ENCODE data around the gene ADAM23. TPM values are rescaled to one million over a fixed set of nuclear protein-coding genes. Genes with fewer than 3 reads are reported as not detected.

The ADAM23 gene
- total RNA-seq, 2 donors from 2014 or later: under 0.01 to 0.26 TPM

DNA sequence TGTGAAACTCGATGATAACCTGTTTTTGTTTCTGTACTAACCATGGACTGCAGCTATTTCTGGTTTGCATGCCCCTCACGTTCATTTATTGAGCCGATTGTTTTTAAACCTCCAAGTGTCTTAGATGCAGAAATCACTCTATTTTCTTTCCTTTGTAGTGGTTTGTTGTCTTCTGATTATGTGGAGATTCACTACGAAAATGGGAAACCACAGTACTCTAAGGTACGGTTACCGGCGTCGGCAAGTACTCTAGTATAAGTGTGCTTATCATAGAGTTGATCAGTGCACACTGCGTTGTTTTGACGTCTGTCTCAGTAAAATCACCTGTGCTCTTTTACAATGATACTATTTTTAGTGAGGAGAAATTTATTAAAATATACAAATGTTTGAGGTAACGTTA, 87.4 kb downstream of the ADAM23 start:
- no peaks in the 10 kb centered on the region for H3K36me3 ChIP-seq (replicated peaks in 1 of 2; ENCODE audit: insufficient read depth in 1 of 2, low read depth in 2 of 2)
- H3K27me3 ChIP-seq: no peaks in the 10 kb centered on the region
- intact Hi-C loops (cut with DNase I): no loop called here
- WGBS, 2 donors: 68 to 76% methylated on average over 11 of the region's 11 CpGs
- no peaks in the 10 kb centered on the region for H3K9me3 ChIP-seq
- TF ChIP-seq, protein P1, sequence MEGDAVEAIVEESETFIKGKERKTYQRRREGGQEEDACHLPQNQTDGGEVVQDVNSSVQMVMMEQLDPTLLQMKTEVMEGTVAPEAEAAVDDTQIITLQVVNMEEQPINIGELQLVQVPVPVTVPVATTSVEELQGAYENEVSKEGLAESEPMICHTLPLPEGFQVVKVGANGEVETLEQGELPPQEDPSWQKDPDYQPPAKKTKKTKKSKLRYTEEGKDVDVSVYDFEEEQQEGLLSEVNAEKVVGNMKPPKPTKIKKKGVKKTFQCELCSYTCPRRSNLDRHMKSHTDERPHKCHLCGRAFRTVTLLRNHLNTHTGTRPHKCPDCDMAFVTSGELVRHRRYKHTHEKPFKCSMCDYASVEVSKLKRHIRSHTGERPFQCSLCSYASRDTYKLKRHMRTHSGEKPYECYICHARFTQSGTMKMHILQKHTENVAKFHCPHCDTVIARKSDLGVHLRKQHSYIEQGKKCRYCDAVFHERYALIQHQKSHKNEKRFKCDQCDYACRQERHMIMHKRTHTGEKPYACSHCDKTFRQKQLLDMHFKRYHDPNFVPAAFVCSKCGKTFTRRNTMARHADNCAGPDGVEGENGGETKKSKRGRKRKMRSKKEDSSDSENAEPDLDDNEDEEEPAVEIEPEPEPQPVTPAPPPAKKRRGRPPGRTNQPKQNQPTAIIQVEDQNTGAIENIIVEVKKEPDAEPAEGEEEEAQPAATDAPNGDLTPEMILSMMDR (IDR thresholded peaks at IDR 0.05): no peak
- no peak for TF ChIP-seq POLR2A (IDR thresholded peaks at IDR 0.05)
- no peaks in the 10 kb centered on the region for H3K4me1 ChIP-seq
- DNase-seq (no peak), ATAC-seq (no peak)
- no peak overlapping the region for H3K4me3 ChIP-seq
- H3K27ac ChIP-seq: no peak overlapping the region

DNA sequence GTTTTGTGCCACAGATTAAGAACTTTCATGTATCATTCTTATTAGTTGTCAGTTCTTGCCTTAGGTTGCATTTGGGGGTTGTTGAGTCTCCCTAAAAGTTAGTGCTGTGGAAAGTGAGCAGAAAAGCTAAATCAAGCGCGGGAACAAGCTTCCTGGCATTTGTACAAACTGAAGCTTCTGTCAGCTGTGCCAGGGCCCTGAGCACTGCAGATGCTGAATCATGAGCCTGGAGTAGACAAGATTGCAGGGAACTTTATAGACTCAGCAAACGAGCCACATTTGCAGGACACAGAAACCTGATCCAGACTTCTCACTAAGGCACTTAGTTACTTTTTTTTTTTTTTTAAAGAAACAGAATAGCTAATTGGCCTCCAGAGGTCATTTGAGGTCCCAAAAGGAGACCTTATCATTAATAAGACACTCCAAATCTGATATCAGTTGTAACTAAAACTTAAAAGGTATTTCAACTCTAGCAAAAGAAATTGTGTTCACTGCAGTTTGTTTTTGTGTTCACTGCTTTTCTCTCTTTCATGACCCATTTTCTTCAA, 88.7 kb downstream of the ADAM23 start:
- Histone ChIP-seq H3K27me3 (no peaks in the 10 kb centered on the region), H3K4me3 (no peak overlapping the region), H3K4me1 (no peaks in the 10 kb centered on the region), H3K27ac (no peak overlapping the region), H3K36me3 (replicated peaks in 1 of 2; ENCODE audit: insufficient read depth in 1 of 2, low read depth in 2 of 2) (no peaks in the 10 kb centered on the region), H3K9me3 (no peaks in the 10 kb centered on the region)
- intact Hi-C loops (cut with DNase I): no loop called here
- ATAC-seq: no peak
- TF ChIP-seq, protein P1 (IDR thresholded peaks at IDR 0.05): no peak
- TF ChIP-seq POLR2A (IDR thresholded peaks at IDR 0.05): no peak
- WGBS, 2 donors: 25 to 46% methylated on average over 3 of the region's 3 CpGs
- no peak for DNase-seq

DNA sequence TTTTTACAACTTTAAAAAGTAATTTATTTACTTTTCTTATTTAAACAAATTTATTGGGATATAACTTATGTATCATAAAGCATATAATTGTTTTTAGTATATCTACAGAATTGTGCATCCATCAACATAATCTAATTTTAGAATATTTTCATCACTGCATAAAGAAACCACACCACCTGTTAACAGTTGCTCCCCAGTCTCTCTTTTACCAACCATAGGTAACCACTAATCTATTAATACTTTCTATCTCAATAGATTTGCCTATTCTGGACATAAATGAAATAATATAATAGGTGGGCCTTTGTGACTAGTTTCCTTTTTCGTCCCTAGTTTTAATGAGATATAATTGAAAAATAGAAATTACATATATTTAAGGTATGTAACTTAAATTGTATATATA, 90.6 kb downstream of the ADAM23 start:
- DNase-seq: no peak
- no peaks in the 10 kb centered on the region for H3K9me3 ChIP-seq
- ATAC-seq: no peak
- intact Hi-C loops (cut with DNase I): no loop called here
- TF ChIP-seq, protein P1 (IDR thresholded peaks at IDR 0.05): no peak
- TF ChIP-seq POLR2A (IDR thresholded peaks at IDR 0.05): no peak
- H3K36me3 ChIP-seq (replicated peaks in 1 of 2; ENCODE audit: insufficient read depth in 1 of 2, low read depth in 2 of 2): no peaks in the 10 kb centered on the region
- no peak overlapping the region for H3K4me3 ChIP-seq
- H3K4me1 ChIP-seq: no peaks in the 10 kb centered on the region
- 44 to 55% methylated on average over 1 of the region's 1 CpG for WGBS, 2 donors
- H3K27me3 ChIP-seq: no peaks in the 10 kb centered on the region
- no peak overlapping the region for H3K27ac ChIP-seq

- TF ChIP-seq, protein P1 (IDR thresholded peaks at IDR 0.05): no peak
- no peak for TF ChIP-seq POLR2A (IDR thresholded peaks at IDR 0.05)
- intact Hi-C loops (cut with DNase I): no loop called here
- Histone ChIP-seq H3K9me3 (no peaks in the 10 kb centered on the region), H3K4me3 (no peak overlapping the region), H3K27me3 (no peaks in the 10 kb centered on the region), H3K4me1 (no peaks in the 10 kb centered on the region), H3K36me3 (replicated peaks in 1 of 2; ENCODE audit: insufficient read depth in 1 of 2, low read depth in 2 of 2) (no peaks in the 10 kb centered on the region), H3K27ac (no peak overlapping the region)
- ATAC-seq: no peak
- DNase-seq: no peak
- 61 to 70% methylated on average over 4 of the region's 4 CpGs for WGBS, 2 donors
Observed at GRCh38 chr2:206535260-206535986, 92.1 kb downstream of the ADAM23 start.

GRCh38 chr2:206540757-206541156, 97.4 kb downstream of the ADAM23 start:
- DNase-seq: no peak
- Histone ChIP-seq H3K4me3 (no peak overlapping the region), H3K9me3 (no peaks in the 10 kb centered on the region), H3K4me1 (no peaks in the 10 kb centered on the region), H3K27me3 (no peaks in the 10 kb centered on the region), H3K27ac (no peak overlapping the region), H3K36me3 (replicated peaks in 1 of 2; ENCODE audit: insufficient read depth in 1 of 2, low read depth in 2 of 2) (no peaks in the 10 kb centered on the region)
- no peak for ATAC-seq
- intact Hi-C loops (cut with DNase I): no loop called here
- TF ChIP-seq POLR2A (IDR thresholded peaks at IDR 0.05): no peak
- TF ChIP-seq, protein P1 (IDR thresholded peaks at IDR 0.05): no peak
- 88 to 95% methylated on average over 4 of the region's 4 CpGs for WGBS, 2 donors

All from body of pancreas (tissue), 4 donors.